ENCODE measurements around the gene TMEM204.

GRCh38 chr16:1560866-1561265, 27.4 kb downstream of the TMEM204 start:
- TF ChIP-seq CTCF (IDR thresholded peaks at IDR 0.05 in 4 of 5, conservative IDR thresholded peaks at IDR 0.05 in 1 of 5): no peak
- TF ChIP-seq POLR2A (IDR thresholded peaks at IDR 0.05): no peak
